GM21529 (cell line): ENCODE results near the gene ENAH.

Experiments used
- ATAC-seq: cut with Tn5 transposase; IDR thresholded peaks from one replicate; pipeline ENCODE4 v1.9.1; 2021; ENCODE audit not compliant: unreplicated experiment

Gene ENAH

GRCh38 chr1:225610539-225610938 is 42.4 kb downstream of the ENAH start:
- no peak for ATAC-seq

GRCh38 chr1:225608014-225608796 is 44.7 kb downstream of the ENAH start:
- ATAC-seq: no peak

- no peak for ATAC-seq
Measured at GRCh38 chr1:225607355-225607754, 45.6 kb downstream of the ENAH start.

GRCh38 chr1:225603538-225604354 is 49.2 kb downstream of the ENAH start:
- ATAC-seq: no peak

- ATAC-seq: no peak
Measured at GRCh38 chr1:225602590-225603206, 50.2 kb downstream of the ENAH start.

GRCh38 chr1:225601902-225602589 is 50.9 kb downstream of the ENAH start:
- ATAC-seq: no peak

- ATAC-seq: no peak
Measured at GRCh38 chr1:225598847-225599246, 54.1 kb downstream of the ENAH start.

- no peak for ATAC-seq
Measured at GRCh38 chr1:225597926-225598575, 54.9 kb downstream of the ENAH start.

GRCh38 chr1:225596736-225597135 is 56.2 kb downstream of the ENAH start:
- no peak for ATAC-seq

GRCh38 chr1:225595974-225596551 is 56.9 kb downstream of the ENAH start:
- ATAC-seq: no peak

- ATAC-seq: no peak
Measured at GRCh38 chr1:225595452-225595851, 57.5 kb downstream of the ENAH start.

GRCh38 chr1:225593414-225593813 is 59.5 kb downstream of the ENAH start:
- ATAC-seq: no peak

- no peak for ATAC-seq
Measured at GRCh38 chr1:225592362-225593025, 60.4 kb downstream of the ENAH start.

GRCh38 chr1:225587310-225587709 is 65.6 kb downstream of the ENAH start:
- no peak for ATAC-seq

- ATAC-seq: no peak
Measured at GRCh38 chr1:225581186-225581585, 71.7 kb downstream of the ENAH start.

GRCh38 chr1:225580238-225581099 is 72.5 kb downstream of the ENAH start:
- ATAC-seq: no peak

GRCh38 chr1:225578251-225578977 is 74.5 kb downstream of the ENAH start:
- ATAC-seq: no peak

- ATAC-seq: no peak
Measured at GRCh38 chr1:225577241-225577640, 75.7 kb downstream of the ENAH start.
